IMR-90 (cell line): Measurements from ENCODE around the gene GCKR. TPM values are rescaled to one million over a fixed set of nuclear protein-coding genes. Genes with fewer than 3 reads are reported as not detected.

ENCODE experiments used
- ATAC-seq: fragments of 200-7000 bp; cut with Tn5 transposase; 2 replicates; pipeline ENCODE4 v1.9.1; 2020; ENCODE audit warnings: low read depth, mild to moderate bottlenecking, moderate library complexity
- BruUV-seq: library from RNA; stranded (reverse); fragments of 400-500 nt; replicated peaks from 2 replicates; lab custom pipeline; 2021; lab: Mats Ljungman, UMichigan
- CTCF ChIA-PET: fragments of 300-600 bp; formaldehyde crosslinking; extraction: SDS; loops from one replicate; lab custom pipeline; 2021; ENCODE audit warnings: antibody characterized with exemption; lab: Yijun Ruan, JAX
- POLR2A ChIA-PET: fragments of 300-600 bp; sonication (Branson Sonifier 250); formaldehyde crosslinking; loops from one replicate; lab custom pipeline; 2022; ENCODE audit warnings: antibody characterized with exemption; ENCODE audit not compliant: unreplicated experiment; lab: Charles Lee
- DNase-seq: peaks from one replicate; pipeline ENCODE4 v3.0.0; 2013
- H2AFZ ChIP-seq: replicated peaks from 2 replicates; pipeline ENCODE3; 2013; ENCODE audit warnings: low read length, mild to moderate bottlenecking; ENCODE audit not compliant: poor library complexity
- H2AK5ac ChIP-seq: 2 replicates; pipeline ENCODE4 v1.6.1; 2013; ENCODE audit warnings: low read depth, low read length, inconsistent platforms
- H2AK9ac ChIP-seq: replicated peaks from 2 replicates; pipeline ENCODE3; 2013; ENCODE audit warnings: mild to moderate bottlenecking, low read depth, low read length, moderate library complexity; ENCODE audit not compliant: poor library complexity
- H2BK120ac ChIP-seq: 2 replicates; pipeline ENCODE4 v1.6.1; 2013; ENCODE audit warnings: low read depth, low read length, inconsistent platforms
- H2BK15ac ChIP-seq: 3 replicates; pipeline ENCODE4 v1.6.1; 2013; ENCODE audit warnings: low read depth, low read length, inconsistent platforms
- H2BK20ac ChIP-seq: 2 replicates; pipeline ENCODE4 v1.6.1; 2013; ENCODE audit warnings: low read depth, mild to moderate bottlenecking, inconsistent platforms, low read length, moderate library complexity
- H2BK5ac ChIP-seq: 2 replicates; pipeline ENCODE4 v1.6.1; 2013; ENCODE audit warnings: mild to moderate bottlenecking, low read depth, low read length, inconsistent platforms; ENCODE audit not compliant: poor library complexity, severe bottlenecking
- H3K14ac ChIP-seq: replicated peaks from 2 replicates; pipeline ENCODE4 v1.6.1; 2013; ENCODE audit warnings: low read depth, low read length, inconsistent platforms
- H3K18ac ChIP-seq: 2 replicates; pipeline ENCODE4 v1.6.1; 2013; ENCODE audit warnings: low read depth, low read length, control low read depth
- H3K23ac ChIP-seq: 2 replicates; pipeline ENCODE4 v1.6.1; 2013; ENCODE audit warnings: low read depth, low read length, inconsistent platforms
- H3K27ac ChIP-seq: 2 replicates; pipeline ENCODE4 v1.5.1; 2013; ENCODE audit warnings: mild to moderate bottlenecking, control low read depth, low read length; ENCODE audit not compliant: insufficient read depth
- H3K27me3 ChIP-seq: 2 replicates; pipeline ENCODE4 v1.6.1; 2013; ENCODE audit warnings: low read length; ENCODE audit not compliant: control insufficient read depth, insufficient read depth
- H3K36me3 ChIP-seq: 2 replicates; pipeline ENCODE4 v1.6.1; 2013; ENCODE audit warnings: low read length, mixed read lengths; ENCODE audit not compliant: control insufficient read depth, insufficient read depth
- H3K4ac ChIP-seq: 2 replicates; pipeline ENCODE4 v1.6.1; 2013; ENCODE audit warnings: low read depth, low read length, inconsistent platforms
- H3K4me1 ChIP-seq: 2 replicates; pipeline ENCODE4 v1.6.1; 2013; ENCODE audit warnings: low read length, mixed read lengths; ENCODE audit not compliant: control insufficient read depth, insufficient read depth
- H3K4me2 ChIP-seq: 2 replicates; pipeline ENCODE4 v1.6.1; 2013; ENCODE audit warnings: low read depth, mild to moderate bottlenecking, control low read depth, low read length, moderate library complexity
- H3K4me3 ChIP-seq: 2 replicates; pipeline ENCODE4 v1.5.1; 2013; ENCODE audit warnings: low read depth, mild to moderate bottlenecking, control low read depth, low read length, moderate library complexity; ENCODE audit not compliant: insufficient read depth
- H3K56ac ChIP-seq: 2 replicates; pipeline ENCODE4 v1.6.1; 2013; ENCODE audit warnings: low read length, inconsistent platforms; ENCODE audit not compliant: insufficient read depth; ENCODE audit errors: extremely low read depth
- H3K79me1 ChIP-seq, 2 experiments: 2 replicates each; pipeline ENCODE4 v1.6.1; 2013; ENCODE audit warnings: low read length in 2 of 2, inconsistent platforms in 1 of 2, low read depth in 1 of 2
- H3K9ac ChIP-seq: 2 replicates; pipeline ENCODE4 v1.6.1; 2013; ENCODE audit warnings: low read depth, low read length, control low read depth
- H3K9me1 ChIP-seq: 2 replicates; pipeline ENCODE4 v1.6.1; 2013; ENCODE audit warnings: low read length, inconsistent platforms; ENCODE audit not compliant: insufficient read depth
- H3K9me3 ChIP-seq: 2 replicates; pipeline ENCODE4 v1.6.1; 2013; ENCODE audit warnings: low read length; ENCODE audit not compliant: control insufficient read depth, insufficient read depth
- H4K20me1 ChIP-seq: 2 replicates; pipeline ENCODE4 v1.6.1; 2013; ENCODE audit warnings: low read length, inconsistent platforms; ENCODE audit not compliant: insufficient read depth
- H4K5ac ChIP-seq: 2 replicates; pipeline ENCODE4 v1.6.1; 2013; ENCODE audit warnings: mild to moderate bottlenecking, low read depth, low read length, control low read depth
- H4K8ac ChIP-seq, 2 experiments: 2 replicates each; pipeline ENCODE4 v1.6.1; 2013; ENCODE audit warnings: low read depth in 2 of 2, low read length in 2 of 2, control low read depth in 1 of 2, inconsistent platforms in 1 of 2
- H4K91ac ChIP-seq: 2 replicates; pipeline ENCODE4 v1.6.1; 2013; ENCODE audit warnings: low read depth, low read length, inconsistent platforms; ENCODE audit not compliant: insufficient read depth
- BHLHE40 ChIP-seq: fragments of 150-350 bp; IDR thresholded peaks from 2 replicates; pipeline ENCODE4 v1.6.1; 2016; ENCODE audit warnings: mild to moderate bottlenecking, low read depth, low read length
- CEBPB ChIP-seq: IDR thresholded peaks from 2 replicates; pipeline ENCODE4 v1.6.1; 2012; ENCODE audit warnings: low read depth, low read length, improper control_type of control experiment
- CHD1 ChIP-seq: IDR thresholded peaks from 2 replicates; pipeline ENCODE4 v1.6.1; 2012; ENCODE audit warnings: low read depth, low read length, improper control_type of control experiment
- CTCF ChIP-seq: conservative IDR thresholded peaks from 2 replicates; pipeline ENCODE4 v1.5.1; 2012; ENCODE audit warnings: mild to moderate bottlenecking, low read depth, low read length, improper control_type of control experiment
- FOS ChIP-seq: fragments of 150-350 bp; IDR thresholded peaks from 2 replicates; pipeline ENCODE4 v1.6.1; 2016; ENCODE audit warnings: low read depth, low read length
- MAFK ChIP-seq: IDR thresholded peaks from 2 replicates; pipeline ENCODE4 v1.6.1; 2012; ENCODE audit warnings: low read depth, low read length, improper control_type of control experiment
- MAZ ChIP-seq: IDR thresholded peaks from 2 replicates; pipeline ENCODE4 v1.6.1; 2012; ENCODE audit warnings: low read depth, mild to moderate bottlenecking, low read length, improper control_type of control experiment, moderate library complexity, borderline replicate concordance
- MXI1 ChIP-seq: IDR thresholded peaks from 2 replicates; pipeline ENCODE4 v1.6.1; 2012; ENCODE audit warnings: low read depth, mild to moderate bottlenecking, low read length, moderate library complexity, borderline replicate concordance
- NFE2L2 ChIP-seq: fragments of 150-350 bp; IDR thresholded peaks from 2 replicates; pipeline ENCODE4 v1.6.1; 2016; ENCODE audit warnings: low read depth, mild to moderate bottlenecking, low read length
- RAD21 ChIP-seq: IDR thresholded peaks from 2 replicates; pipeline ENCODE4 v1.6.1; 2012; ENCODE audit warnings: low read length, improper control_type of control experiment
- RFX5 ChIP-seq: IDR thresholded peaks from 2 replicates; pipeline ENCODE4 v1.8.0; 2012; ENCODE audit warnings: low read depth, mild to moderate bottlenecking, low read length, moderate library complexity
- SMC3 ChIP-seq: fragments of 150-350 bp; IDR thresholded peaks from 2 replicates; pipeline ENCODE4 v1.6.1; 2016; ENCODE audit warnings: low read depth, mild to moderate bottlenecking, antibody characterized with exemption, low read length, moderate library complexity
- USF2 ChIP-seq: fragments of 150-350 bp; IDR thresholded peaks from 2 replicates; pipeline ENCODE4 v1.6.1; 2017; ENCODE audit warnings: mild to moderate bottlenecking, antibody characterized with exemption, low read length, low read depth
- WGBS, 2 experiments: methylation state at CpG; one replicate each; pipeline versions ENCODE4 v1.1.5 to v1.1.7; 2013; ENCODE audit warnings: missing lambda C conversion rate in 2 of 2; ENCODE audit not compliant: insufficient read length in 1 of 2; ENCODE audit errors: extremely low coverage in 2 of 2; 5-methylcytosine and 5-hydroxymethylcytosine counted together
- dilution Hi-C: fragments of 300-500 bp; cut with HindIII; formaldehyde crosslinking; loops from one replicate; pipeline ENCODE4 v1.14.3; 2018; ENCODE audit warnings: low sequenced_read_pairs; ENCODE audit not compliant: unreplicated experiment
- in situ Hi-C: fragments of 300-500 bp; cut with MboI; formaldehyde crosslinking; loops from 3 replicates; pipeline ENCODE4 v1.14.3; 2019; ENCODE audit warnings: low sequenced_read_pairs, inconsistent platforms, mixed read lengths
- intact Hi-C: fragments of 100-400 bp; cut with micrococcal nuclease; formaldehyde crosslinking; loops from 2 replicates; pipeline ENCODE4 v1.10.0; 2022
- polyA plus RNA-seq, 3 experiments: library from polyadenylated mRNA; depleted of rRNA; stranded (reverse); fragments of >200 nt; gene quantifications; 2 replicates each; pipeline ENCODE4 v1.2.3, GENCODE V29; 2012; ENCODE audit warnings: low replicate concordance in 1 of 3
- total RNA-seq: library from RNA; depleted of rRNA; stranded (reverse); fragments of >200 nt; gene quantifications from 2 replicates; pipeline ENCODE4 v1.2.3, GENCODE V29; 2012
- TF ChIP-seq, protein P1 (sequence below): fragments of 150-350 bp; IDR thresholded peaks from 2 replicates; pipeline ENCODE4 v1.6.1; 2016; ENCODE audit warnings: low read depth, mild to moderate bottlenecking, low read length, moderate library complexity, borderline replicate concordance

The GCKR gene
- total and polyA plus RNA-seq, 2 of the 4 experiments (the other 2 are of a cell fraction): under 0.01 to 0.41 TPM

DNA sequence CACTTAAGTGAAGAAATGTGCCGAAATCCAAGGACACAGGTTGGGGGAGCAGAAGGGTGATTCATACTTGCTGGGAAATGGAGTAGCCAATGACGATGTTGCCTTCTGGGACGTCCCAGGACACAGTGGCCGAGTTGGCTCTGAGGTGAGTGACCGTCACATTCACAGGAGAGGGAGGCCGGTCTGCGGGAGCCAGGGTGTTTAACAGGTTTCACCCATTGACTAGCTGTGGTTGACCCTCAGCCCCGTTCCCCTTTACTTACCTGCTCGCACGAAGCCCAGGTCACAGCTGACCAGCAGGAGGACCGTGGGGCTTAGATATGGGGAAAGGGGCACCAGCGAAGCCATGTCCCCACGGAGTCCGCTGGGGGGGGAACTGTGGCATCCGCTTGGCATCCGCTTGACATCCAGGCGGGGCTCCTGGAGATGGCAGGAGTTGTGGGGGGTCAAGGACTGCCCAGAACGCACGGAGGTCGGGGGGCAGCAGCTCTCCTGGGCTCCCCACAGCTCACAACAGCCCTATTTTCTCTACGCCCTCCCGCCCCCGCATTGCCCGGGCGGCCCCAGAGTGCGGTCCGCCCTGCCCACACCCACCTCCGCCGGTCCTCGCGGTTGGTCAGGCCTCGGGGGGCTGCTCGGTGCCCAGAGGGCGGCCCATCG is 2.2 kb upstream of the GCKR start:
- H2BK15ac ChIP-seq: peak overlapping the region; percentile 41; the same call in 1 of the 3 replicates
- no peak for TF ChIP-seq RAD21
- TF ChIP-seq, protein P1, sequence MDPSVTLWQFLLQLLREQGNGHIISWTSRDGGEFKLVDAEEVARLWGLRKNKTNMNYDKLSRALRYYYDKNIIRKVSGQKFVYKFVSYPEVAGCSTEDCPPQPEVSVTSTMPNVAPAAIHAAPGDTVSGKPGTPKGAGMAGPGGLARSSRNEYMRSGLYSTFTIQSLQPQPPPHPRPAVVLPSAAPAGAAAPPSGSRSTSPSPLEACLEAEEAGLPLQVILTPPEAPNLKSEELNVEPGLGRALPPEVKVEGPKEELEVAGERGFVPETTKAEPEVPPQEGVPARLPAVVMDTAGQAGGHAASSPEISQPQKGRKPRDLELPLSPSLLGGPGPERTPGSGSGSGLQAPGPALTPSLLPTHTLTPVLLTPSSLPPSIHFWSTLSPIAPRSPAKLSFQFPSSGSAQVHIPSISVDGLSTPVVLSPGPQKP: no peak
- TF ChIP-seq SMC3: no peak
- TF ChIP-seq MAFK: no peak
- TF ChIP-seq NFE2L2: no peak
- no peak for TF ChIP-seq BHLHE40
- no peak for TF ChIP-seq MXI1
- TF ChIP-seq CHD1: no peak
- no peak for TF ChIP-seq USF2
- no peak for TF ChIP-seq RFX5
- TF ChIP-seq CEBPB: no peak
- no peak for TF ChIP-seq CTCF
- TF ChIP-seq FOS: no peak
- TF ChIP-seq MAZ: no peak
- ATAC-seq (peak; percentile 55), DNase-seq (peak; percentile 20)
- H3K9me3 ChIP-seq: no peaks in the 10 kb centered on the region
- no peak overlapping the region for H2BK120ac ChIP-seq
- H4K91ac ChIP-seq: no peak overlapping the region; the same call in 1 of the 2 replicates
- H3K56ac ChIP-seq: no peak overlapping the region
- H3K27me3 ChIP-seq: peaks cover 2% of the 10 kb centered on the region; the same call in 1 of the 2 replicates
- intact Hi-C loops (no loop called here), dilution Hi-C loops (no loop called here), in situ Hi-C loops (no loop called here)
- CTCF ChIA-PET: no interaction called here
- H3K36me3 ChIP-seq: 0 out of 2 replicates have a peak, but pooled peaks cover 3% of the 10 kb centered on the region
- H2BK20ac ChIP-seq: no peak overlapping the region
- H2AK5ac ChIP-seq: peak overlapping the region; percentile 84
- H2BK5ac ChIP-seq: no peak overlapping the region
- H2AK9ac ChIP-seq: peak overlapping the region; percentile 87
- peak overlapping the region; percentile 71; the same call in 1 of the 2 replicates for H3K23ac ChIP-seq
- peak overlapping the region; percentile 81 for H3K4me2 ChIP-seq
- peaks cover under 1 to 12% of the 10 kb centered on the region in 2 experiments; a peak in 3 of 4 replicates for H3K79me1 ChIP-seq
- no TSS peak for BruUV-seq
- WGBS, 2 experiments: 8% methylated on average over 10 of the region's 35 CpGs; no CpG with 5 or more reads in 1 of the 2 experiments
- H3K9ac ChIP-seq: peak overlapping the region; percentile 50
- peak overlapping the region; percentile 61 to 72; a peak in 3 of 4 replicates for H4K8ac ChIP-seq
- H3K4me1 ChIP-seq: peaks cover 5% of the 10 kb centered on the region
- H3K14ac ChIP-seq: peak overlapping the region; percentile 60
- no peaks in the 10 kb centered on the region for H4K20me1 ChIP-seq
- peak overlapping the region; percentile 75 for H3K4ac ChIP-seq
- H4K5ac ChIP-seq: peak overlapping the region; percentile 14; the same call in 1 of the 2 replicates
- H3K4me3 ChIP-seq: peak overlapping the region; percentile 94
- H3K27ac ChIP-seq: no peak overlapping the region; the same call in 1 of the 2 replicates
- peaks cover 18% of the 10 kb centered on the region for H3K9me1 ChIP-seq
- H2AFZ ChIP-seq: peak overlapping the region; percentile 99
- H3K18ac ChIP-seq: no peak overlapping the region
- POLR2A ChIA-PET: no interaction called here
